ENCODE data around the gene MROH8.

The MROH8 gene

DNA sequence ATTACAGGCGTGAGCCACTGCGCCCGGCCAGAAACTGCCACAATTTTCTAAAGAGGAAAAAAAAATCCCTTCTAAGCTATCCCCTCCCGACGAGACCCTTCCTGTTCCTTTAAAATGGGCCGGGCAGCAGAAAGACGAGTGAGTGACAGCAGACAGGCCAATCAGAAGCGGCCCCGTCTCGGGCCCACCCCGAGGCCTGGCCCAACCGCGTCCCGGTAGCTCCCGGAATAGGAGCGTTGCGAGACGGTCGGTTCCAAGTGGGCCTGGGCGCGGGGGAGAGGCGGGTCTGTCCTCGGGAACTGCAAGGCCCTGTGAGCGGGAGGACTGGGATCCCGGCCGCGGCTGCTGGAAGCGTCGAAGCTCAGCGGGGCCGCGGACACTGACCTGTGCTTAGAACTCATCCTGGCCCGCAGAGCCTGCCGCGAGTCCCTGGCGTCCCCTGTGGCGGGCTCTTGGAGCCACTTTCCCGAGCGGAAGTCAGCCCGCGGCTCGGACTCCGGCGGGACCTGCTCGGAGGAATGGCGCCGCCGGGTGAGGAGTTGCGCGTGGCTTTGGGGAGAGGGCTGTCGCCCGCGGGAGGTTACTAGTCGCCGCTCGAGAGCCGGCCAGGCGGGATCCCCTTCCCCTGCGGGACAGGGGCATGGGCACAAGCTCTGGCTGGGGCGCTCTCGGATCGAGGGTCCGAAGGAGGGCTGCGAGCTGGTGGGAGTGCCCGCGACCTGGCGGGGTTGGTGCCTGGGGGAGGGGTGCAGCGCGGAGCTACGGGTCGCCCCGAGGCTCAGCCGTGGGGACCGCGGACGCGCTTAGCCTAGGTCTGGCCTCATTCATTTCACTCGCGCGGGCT is at the start of gene MROH8, which contains the start of gene RPN2:
Gene MROH8, minus strand, starts transcription at position 710 of the 844 bp plus-strand sequence.
Gene RPN2, plus strand, starts transcription at position 492 of the 844 bp plus-strand sequence. Its CDS starts 27 bp downstream, at position 519.
- DNase-seq: peak; percentile 97

DNA sequence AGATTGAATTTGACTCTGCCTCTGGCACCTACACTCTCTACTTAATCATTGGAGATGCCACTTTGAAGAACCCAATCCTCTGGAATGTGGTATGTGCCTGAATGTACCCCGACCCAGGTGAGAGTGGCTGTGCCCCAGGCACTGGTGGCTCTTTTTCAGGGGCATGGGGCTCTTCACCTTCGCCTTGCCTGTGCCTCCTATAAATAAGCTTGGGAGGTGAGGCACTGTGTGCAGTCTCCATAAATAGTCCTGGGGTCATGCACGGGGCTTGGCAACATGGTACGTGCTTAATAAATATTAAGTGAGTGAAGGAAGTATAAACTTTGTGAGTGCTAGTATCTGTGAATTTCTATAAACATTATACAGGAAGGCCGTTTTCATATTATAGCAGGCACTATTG is 49.3 kb upstream of the MROH8 start:
- no peak for DNase-seq

DNA sequence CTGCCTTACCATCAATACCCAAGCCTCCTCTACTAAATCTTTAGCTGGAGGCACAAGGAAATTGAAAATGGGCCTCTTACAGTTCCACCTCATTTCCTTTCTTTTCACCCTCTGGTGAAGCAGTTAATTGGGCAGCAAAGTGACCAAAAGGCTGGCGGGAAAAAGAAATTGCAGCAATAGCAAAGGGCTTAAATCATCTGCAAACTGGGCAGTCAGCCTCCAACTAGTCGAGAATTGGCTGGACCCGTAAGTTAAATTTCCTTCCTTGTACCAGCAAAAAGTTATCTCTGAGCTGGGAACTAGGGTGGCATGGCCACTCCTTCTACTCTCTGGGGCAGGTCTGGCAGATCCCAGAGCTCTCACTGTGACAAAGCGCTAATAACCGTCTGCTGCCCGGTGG is 48.7 kb upstream of the MROH8 start:
- no peak for DNase-seq

DNA sequence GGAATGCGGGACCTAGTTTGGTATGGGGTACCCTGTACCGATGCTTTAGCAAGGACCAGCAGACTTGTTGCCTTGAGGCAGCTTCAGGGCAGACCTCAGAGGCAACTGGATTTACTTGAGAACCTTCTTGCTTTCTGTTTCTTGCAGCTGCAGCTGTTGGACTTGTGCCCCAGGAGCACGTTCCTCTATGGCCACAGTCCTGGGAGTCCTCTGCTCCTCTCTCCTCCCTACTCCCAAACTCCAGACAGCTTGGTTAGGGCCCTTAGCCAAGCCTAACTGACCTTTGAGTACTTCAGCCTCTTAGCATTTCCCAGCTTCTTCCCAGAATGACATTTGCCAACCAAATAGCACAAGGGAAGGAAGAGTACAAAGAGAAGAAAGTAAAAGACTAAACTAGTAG is 47.5 kb upstream of the MROH8 start:
- no peak for DNase-seq

DNA sequence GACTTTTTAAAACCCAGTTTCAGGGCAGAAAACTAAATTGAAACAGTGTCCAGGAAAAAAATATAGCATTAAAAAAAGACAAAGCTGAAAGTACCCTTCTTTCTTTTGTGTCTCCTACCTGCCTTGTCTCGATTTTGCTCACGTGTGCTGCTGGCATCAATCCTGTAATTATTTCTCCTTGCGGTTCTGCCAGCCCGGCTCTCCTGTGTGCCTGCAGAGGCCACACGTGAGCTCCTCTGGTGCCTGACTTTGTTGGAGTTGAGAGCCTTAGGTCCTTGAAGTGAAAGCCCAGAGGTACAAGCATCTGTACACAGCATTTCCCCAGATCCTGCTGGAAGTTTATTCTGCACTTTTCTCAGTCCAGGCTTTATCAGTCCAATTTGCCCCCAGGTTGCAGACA is 45.8 kb upstream of the MROH8 start:
- no peak for DNase-seq

DNA sequence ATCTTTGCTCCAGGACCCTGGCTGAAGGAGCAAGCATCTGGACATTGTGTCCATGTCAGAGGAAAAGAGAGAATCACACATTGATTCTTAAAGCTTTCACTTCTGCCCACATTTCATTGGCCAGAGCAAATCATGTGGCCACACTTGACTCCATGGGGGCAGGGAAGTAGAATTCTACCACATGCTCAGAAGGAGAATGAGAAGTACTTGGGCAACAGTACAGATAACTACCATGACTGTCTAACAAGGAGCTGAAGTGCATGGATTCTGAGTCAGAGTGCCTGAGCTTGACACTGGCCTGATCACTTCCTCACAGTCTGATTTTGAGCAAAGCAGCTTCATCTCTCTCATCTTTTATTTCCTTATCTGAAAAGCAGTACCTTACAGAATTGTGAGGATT is 43.7 kb upstream of the MROH8 start:
- DNase-seq: peak; percentile 92

DNA sequence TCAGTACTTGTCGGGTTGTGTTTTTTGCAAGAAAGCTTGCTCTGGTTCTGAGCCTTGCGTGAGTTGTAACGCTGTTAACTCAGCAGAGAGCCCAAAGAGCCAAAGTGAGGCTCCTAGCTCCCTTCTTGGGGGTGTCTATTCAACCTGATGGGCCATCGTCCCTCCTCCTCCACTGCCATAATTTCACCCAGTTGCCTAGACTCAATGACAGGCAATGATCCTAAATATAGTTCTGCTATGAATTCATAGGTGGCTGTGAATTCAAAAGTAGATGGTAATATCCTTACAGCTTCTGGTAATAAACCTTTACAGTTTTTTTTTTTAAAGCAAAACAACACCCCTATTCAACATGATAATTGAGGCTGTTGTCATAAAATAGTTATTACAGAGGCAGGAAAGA is 42.7 kb upstream of the MROH8 start:
- DNase-seq: no peak

DNA sequence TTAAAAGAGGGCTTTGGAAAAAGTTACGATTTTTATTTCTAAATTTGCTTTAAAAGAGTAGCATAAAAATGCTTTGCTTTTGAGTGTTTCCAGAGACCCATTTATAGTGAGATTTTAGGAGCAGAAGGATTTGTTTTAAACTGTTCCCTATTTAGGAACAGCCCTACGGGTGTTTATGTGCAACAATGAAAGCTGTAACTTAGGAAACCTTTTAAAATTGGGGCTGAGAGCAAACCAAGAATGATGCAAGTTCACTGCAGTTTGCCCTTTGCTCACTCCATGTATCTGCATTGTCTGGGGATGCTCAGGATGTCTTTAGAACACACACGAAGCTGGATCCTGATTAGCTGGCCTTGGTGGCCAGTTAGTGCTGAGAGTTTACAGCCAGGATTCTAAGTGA is 41.4 kb upstream of the MROH8 start:
- DNase-seq: no peak

DNA sequence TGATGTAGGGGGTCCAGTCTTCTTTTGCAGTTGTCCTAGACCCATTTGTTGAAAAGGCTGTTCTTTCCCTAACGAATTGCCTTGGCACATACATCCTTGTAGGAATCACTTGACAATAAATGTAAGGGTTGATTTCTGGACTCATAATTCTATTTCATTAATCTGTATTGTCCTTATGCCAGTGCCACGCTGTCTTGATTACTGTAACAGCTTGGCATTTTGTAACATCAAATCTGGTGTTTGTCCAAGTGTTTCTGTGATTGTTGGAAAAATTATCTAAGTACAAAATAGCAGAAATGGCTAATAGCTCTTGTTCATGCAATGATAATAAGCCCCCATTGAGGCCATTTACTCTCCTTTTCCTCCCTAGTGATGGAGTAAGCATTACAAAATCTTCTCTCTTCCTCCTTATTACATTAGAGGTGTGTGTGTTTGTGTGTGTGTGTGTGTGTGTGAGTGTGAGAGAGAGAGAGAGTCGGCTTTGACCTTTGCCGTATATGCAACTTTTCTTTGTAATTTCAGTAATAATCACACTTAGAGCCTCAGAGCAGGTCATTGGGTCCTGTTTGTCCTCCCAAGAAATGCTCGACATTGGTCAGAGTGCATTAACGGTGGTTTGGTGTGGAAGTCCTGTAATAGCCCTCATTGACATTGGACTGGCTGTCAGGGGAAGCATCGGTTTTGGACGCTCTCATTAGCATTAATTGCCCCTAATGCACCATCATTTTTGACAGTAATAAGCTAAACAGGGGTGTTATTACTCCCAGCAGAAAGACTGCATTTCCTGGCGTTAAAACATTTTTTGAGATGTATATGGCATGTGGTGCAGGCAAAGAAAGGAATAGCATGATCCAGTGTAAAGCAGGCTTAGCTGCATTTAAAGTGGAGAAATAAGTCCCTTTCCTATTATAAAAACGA is 40.7 kb upstream of the MROH8 start:
- DNase-seq: no peak

DNA sequence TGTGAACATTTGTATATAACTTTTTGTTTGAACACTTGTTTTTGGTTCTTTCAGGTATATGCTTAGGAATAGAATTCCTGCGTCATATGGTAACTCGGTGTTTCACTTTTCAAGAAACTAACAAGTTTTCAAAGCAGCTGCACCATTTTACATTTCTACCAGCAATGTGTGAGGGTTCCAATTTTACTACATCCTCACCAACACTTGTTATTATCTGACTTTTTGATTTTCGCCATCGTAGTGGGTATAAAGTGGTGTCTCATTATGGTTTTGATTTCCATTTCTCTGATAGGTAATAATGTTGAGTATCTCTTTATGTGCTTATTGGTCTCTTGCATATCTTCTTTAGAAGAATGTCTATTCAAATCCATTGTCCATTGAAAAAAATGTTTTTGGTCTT is 39.6 kb upstream of the MROH8 start:
- no peak for DNase-seq

DNA sequence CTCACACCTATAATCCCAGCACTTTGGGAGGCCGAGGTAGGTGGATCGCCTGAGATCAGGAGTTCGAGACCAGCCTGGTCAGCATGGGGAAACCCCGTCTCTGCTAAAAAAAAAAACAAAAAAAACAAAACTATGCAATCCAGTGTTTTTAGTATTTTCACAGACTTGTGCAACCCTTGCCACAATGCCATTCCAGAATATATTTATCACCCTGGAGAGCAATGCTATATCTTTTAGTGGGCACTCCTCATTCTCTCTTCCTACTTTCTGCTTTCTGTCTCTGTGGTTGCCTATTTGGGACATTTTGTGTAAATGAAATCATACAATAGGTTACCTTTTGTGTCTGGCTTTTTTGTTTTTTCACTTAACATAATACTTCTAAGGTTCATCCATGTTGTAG is 39.1 kb upstream of the MROH8 start:
- DNase-seq: no peak

DNA sequence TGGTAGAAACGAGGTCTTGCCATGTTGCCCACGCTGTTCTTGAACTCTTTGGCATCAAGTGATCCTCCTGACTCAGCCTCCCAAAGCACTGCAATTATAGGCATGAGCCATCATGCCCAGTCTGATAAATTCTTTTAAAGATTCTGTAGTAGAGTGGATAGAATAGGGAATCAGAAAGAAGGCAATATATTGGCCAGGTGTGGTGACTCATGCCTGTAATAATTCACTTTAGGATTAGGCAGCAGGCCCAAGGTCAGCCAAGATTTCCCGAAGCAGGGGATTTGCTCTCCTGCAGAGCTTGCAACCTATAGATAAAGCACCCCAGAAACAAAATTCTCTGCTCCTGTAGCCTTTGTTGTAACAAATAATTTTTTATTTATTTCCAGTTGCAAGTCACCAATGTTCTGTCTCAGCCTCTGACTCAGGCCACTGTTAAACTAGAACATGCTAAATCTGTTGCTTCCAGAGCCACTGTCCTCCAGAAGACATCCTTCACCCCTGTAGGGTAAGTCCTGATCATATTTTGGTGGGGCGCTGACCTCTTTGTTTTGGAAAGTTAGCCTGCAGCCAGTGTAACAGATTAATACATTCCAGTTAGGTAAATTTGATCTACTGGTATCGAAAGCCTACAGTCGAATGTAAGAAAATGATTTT is 30.4 kb upstream of the MROH8 start:
- peak; percentile 2 for DNase-seq

DNA sequence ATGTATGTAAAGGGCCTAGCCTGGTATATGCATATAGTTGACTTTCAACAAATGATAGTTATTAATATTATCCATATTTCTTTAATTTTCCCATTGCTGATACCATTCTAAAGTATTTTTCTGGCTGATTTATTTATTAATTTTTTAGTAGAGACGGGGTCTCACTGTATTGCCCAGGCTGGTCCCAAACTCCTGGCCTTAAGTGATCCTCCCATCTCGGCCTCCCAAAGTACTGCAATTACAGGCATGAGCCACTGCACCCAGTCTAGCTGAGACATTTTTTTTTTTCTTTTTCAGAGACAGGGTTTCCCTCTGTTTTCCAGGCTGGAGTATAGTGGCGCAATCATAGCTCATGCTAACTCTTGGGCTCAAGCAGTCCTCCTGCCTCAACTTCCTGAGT is 29.8 kb upstream of the MROH8 start:
- DNase-seq: no peak

DNA sequence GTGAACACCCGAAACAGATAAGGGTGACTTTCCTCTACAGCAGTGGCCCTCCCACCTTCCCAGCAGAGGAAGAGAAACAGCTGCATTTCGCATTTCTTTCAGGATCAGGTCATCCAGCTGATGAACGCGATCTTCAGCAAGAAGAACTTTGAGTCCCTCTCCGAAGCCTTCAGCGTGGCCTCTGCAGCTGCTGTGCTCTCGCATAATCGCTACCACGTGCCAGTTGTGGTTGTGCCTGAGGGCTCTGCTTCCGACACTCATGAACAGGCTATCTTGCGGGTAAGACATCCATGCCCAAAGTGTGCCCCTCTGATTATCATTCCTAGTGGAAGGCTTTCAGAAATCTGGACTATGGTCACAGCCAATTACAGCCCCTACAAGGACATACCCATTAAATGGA is 27.8 kb upstream of the MROH8 start:
- DNase-seq: no peak

DNA sequence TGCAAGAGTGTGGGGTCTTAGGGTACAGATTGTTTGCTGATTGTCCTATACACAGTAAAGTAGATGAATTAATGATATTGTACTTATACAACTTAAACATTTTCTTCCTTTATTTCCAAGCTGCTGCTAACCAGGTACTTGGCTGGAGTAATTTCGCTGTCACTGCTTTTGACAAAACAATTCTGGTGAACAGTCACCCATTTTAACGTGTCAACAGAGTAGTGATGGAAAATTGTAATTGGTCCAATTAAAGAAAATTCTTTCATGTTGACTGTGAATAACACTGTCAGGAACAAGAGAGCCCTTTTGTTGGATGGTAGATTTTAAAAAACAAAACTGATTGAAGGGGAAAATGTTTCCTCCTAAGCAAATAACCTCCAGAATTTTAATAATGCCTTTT is 26.4 kb upstream of the MROH8 start:
- no peak for DNase-seq

DNA sequence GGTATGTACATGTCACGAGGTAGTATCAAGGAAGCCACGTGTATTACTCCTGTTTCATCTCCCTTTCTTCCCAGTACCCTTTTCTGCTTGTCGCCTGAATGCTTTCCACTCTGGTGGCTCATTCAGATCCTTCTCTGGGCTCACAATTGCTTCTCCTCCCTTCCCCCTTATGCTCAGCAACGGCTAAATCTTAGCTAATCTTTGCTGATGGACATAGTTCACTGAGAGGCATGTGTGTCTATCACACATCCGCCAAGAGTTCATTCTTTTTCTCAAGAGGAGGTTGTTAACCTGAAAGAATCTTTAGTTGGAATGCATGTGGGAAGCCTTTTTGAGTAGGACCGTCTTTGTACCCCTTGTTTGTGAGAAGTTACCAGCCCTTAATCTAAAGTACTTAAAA is 25.8 kb upstream of the MROH8 start:
- DNase-seq: no peak

DNA sequence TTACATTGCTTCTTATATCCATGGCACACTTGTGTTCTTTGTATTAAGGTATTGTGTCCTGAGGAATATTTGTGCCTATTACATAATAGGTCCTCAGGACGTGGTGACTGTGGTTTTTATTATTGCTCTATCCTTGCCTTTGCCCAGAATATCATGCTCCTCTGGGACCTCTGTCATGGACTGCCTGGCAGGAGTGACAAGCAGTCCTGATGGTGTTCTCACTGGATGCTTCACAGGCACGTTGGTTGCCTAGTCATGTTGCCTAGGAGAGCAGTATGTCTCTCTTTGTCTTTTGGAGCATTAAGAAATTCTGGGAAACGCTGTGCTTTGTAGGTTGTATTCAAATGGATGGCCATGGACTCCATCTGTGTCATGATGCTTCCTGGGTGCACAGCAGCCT is 24.7 kb upstream of the MROH8 start:
- no peak for DNase-seq

DNA sequence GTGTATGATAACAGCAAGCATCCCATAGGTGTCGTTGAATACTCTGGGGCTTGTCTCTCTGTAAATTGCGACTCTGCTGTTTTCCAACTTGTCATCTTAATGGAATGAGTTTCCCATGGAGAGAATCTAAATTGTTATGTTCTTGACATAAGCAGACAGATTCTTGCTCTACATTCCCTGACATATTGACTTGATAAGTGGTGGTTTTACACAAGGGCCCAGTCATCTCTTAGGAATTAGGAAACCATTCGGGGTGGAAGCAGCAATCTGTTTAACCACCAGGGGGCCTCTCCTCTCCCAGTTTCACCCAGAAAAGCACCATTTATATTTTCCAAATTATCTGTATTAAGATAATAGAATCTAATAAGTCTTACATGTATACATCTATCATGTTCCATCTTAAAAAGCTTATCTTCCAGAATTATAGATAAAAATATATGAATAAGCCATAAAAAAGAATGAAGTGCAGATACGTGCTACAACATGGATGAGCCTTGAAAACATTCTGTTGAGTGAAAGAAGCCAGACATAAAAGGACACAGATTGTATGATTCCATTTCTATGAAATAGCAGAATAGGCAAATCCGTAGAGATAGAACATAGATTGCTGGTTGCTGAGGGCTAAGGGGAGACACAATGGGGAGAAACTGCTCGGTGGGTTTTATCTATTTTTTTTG is 23.1 kb upstream of the MROH8 start:
- DNase-seq: peak; percentile 97

DNA sequence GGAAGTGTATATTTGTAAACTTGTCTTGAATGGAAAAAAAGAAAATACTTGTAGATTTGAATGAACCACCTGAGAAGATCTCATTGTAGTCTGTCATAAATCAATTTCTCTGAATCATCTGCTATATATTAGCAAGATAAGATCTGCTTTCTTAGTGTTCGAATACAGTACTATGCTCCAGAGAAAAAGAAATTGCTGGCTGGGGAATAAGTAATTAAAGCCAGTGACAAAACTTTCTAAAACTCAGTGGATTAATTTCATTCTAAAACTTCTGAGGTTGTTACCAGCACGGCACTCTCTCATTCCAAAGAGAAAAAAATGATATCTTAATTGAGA is 22.4 kb upstream of the MROH8 start:
- no peak for DNase-seq

DNA sequence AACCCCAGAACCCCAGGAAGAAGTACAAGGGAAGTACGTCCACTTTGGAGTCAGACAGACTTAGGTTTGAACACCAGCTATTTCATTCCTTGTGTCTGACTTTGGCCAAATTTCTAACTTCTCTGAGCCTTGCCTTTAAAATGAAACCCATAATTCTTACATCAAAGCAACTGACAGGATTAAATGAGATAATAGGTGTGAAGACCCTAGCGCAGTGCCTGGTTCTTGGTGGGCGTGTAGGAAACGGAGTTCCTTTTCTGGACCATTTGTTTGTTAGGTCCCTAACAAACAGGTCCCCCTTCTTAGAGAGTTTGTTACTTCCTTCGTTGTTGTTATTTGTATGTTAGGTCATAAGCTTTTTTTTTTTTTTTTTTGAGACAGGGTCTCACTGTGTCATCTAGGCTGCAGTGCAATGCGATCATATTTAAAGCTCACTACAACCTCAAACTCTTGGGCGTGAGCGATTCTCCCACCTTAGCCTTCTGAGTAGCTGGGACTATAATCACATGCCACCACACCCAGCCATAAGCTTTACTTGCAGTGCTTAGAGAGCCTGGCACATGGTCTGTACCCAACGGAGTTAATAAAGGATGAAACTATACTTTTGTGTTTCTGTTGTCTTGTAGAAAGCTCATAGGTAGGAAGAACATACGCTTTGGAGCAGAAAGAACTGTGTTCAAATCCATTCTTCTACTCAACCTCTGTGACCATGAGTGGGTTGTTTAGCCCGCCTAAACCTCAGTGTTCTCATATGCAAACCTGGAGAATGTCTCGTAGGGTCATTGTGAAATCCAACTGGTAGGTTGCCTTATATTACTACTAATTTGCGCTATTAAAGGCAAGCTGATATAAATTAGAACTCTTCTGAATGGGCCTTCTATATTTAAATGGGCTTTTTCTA is 21.8 kb upstream of the MROH8 start:
- DNase-seq: no peak

DNA sequence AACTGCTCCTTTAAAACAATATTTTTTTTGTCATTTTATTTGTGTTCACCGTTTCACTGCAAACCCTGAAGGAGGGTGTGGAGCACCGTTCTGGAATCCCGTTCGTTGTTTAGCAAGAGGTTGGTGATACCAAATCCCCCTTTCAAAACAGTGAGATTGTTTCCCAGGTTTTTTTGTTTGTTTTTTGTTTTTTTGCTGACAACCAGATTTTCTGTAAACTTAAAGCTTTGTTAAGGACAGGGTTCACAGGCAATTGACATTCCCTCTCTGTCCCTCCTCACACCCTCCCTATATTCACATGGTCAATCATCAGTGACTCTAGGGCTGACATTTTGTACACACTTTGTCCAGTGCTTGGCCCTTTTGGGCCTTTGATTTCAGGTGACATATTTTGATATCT is 21.0 kb upstream of the MROH8 start:
- DNase-seq: no peak
